Brain pericyte (primary cell): ENCODE data around the gene CWC27.

Source experiments
- DNase-seq: peaks from one replicate; pipeline ENCODE4 v3.0.0-alpha.2; 2012; ENCODE audit warnings: low read depth, low spot score

The CWC27 gene

DNA sequence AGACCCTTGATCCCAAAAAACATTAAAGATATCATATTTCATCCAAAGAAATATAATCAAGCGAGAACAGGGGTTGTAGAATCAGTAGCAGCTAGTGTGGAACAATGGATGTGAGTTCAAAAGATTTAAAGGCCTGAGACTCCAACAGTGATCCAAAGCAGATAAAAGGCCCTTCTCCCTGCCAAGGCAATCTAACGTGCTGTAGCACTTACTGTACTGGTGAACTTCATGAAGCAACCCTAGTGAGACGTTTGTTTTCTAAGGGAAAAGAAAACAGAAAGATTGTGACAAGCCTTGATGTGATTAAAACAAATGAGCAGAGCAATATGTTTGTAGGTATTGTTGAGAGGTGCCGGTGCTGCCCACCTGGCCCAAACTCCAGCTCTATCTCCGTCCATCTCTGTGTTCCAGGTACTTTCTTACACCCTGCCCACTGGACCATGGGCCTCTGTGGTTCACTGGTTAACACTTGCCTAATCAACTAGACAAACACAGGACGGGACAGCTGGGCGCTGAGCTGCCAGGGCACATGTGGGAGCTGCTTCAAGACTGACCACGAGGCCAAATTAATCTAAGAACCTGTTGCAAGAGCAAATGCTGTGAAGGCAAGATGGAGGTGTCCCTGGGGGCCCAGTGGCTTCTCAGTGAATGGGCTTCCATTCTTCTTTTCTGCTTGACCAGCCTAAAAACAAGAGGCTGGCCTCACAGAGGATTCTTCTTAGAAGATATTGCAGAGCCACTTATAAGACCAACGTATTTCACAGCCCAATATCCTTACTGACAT, 265.5 kb downstream of the CWC27 start:
- DNase-seq = no peak

DNA sequence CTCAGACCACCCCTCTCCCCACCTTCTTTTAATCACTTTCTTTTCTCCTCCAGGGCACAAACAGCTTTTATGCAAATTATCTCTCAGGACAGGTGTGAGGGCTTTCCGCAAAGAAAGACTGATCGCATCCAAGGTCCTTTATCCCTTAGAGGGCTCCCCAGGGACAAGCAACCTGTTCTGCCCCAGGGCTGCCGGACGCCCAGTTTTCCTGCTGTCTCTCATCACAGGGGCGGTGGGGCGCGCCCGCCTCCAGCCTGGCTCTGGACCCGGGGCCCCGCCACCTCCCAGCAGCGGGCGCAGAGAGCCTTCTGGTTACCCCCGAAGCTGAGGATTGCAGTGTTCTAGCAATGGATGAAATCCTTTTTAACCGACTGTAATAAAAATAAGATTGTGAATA, 266.1 kb downstream of the CWC27 start:
- no peak for DNase-seq

DNA sequence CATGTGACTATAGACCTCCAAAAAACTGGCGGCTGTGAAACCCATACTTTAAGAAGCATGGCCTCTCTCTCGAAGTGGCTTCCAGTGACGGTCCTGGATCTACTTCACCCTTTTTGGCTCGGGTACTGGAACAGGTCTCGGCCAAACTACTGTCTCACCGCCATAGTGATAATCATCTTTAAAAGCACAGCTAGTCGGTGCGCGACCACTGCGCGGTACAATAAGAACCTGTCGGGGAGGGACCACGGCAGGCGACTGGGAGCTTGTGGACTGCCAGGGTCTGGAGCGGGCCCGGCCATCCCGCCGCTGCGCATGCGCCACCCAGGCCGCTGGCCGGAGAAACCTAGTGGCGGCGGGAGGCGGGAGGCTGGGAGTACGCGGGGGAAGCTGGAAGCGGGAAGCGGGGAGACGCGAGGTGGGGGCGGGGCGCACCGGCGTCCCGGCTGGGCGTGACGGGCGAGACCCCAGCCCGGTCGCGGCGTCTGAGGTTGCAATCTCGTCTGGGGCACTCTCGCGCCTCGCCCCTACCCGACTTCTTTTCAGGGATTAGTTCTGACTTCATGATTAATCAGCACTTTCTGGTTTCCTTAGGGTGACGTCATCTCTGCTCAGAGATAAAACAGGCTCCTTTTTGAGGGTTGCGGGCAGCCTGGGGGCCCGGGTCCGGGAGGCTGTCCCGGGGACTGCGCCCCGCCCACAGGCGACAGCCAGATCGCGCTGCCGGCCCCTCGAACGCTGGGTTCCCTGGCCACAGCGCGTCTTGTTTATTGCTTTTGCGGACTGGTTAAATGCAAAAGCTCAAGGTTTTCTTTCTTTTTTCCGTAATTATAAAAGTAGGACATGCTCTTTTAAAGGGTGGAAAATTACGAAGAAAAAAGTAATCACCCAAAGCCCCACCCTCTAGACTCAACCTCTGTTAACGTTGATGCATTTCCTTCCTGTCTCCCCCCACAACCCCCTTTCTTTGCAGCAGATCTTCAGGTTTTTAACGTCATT, 266.8 kb downstream of the CWC27 start:
- peak; percentile 65 for DNase-seq

GRCh38 chr5:65037831-65038815, 269.4 kb downstream of the CWC27 start:
- DNase-seq = no peak

- no peak for DNase-seq
These were observed 272.8 kb downstream of the CWC27 start for GRCh38 chr5:65041296-65042158.

DNA sequence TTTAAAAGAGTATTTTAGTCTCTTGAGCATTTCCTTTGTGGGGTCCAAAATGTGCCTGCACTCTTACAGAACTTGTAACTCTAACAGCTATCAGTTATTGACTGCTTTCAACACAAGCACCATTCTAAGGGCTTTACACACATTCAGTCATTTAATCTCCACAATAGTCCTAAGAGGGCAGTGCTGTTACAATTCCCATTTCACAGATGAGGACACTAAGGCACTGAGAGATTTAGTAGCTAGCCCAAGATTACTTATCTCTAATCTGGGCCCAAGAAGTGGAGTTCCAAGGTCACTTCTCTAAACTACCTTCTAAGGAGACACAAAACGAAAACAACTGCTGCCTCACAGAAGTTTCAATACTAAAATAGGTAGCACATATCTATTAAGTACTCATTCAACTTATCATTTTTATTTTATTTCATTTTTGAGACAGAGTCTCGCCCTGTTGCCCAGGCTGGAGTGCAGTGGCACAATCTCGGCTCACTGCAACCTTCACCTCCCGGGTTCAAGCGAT, 275.2 kb downstream of the CWC27 start:
- DNase-seq = no peak

DNA sequence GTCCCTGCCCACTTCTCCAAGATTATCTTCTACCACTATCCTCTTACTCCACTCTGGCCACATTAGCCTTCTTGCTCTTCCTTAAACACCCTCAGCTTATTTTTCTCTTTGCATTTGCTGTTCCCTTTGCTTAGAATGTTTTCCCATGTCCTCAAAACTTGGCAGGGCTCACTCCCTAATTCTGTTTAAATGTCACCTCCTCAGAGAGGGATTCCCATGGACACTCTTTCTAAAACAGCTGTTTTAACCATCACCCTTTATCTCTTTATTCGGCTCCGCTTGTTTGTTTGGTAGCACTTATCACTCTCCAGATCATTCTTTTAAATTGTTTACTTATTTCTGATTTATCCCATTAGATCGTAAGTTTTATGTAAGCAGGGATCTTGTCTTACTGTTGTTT, 278.5 kb downstream of the CWC27 start:
- DNase-seq = no peak

GRCh38 chr5:65047948-65048690, 279.4 kb downstream of the CWC27 start:
- no peak for DNase-seq

DNA sequence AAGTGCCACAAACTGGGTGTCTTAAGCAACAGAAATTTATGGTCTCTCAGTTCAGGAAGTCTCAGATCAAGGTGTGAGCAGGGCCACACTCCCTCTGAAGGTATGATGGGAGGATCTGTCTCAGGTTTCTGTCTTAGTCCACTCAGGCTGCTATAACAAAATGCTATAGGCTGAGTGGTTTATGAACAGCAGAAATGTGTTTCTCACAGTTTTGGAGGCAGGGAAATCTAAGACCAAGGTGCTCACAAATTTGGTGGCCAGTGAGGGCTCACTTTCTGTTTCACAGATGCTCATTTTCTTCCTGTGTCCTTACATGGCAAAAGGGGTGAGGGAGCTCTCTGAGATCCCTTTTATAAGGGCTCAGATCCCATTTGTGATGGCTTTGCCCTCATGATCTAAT, 281.4 kb downstream of the CWC27 start:
- no peak for DNase-seq

DNA sequence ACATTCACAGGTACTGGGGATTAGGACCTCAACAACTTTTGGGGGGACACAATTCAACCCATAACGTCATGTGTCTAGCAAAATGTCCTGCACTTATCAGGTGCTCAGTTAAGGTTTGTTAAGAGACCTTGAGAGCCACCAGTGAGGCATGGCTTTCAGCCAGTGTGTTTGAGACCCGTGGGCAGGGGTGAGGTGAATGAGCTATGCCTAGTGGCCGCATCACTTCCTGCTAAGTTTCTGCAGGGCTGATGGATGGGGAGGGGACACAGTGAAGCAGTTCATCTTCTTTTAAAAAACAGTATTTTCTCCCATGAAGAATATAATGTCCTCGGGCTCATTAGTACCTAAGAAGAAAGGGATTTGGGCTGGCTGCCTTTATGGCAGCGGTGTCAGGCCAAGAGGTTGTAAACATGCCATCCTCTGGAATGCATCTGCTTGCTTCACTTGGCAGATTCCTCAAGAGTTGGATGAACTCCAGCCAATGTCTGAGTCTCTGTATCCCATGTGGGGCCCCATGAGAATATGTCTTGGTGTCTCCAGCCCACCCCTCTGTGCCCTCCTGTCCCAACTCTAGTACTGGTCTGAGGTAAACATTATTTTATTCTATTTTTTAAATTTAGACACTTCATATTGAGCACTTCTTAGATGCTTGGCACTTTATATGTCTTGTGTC, 282.2 kb downstream of the CWC27 start:
- no peak for DNase-seq

GRCh38 chr5:65055938-65056337, 287.2 kb downstream of the CWC27 start:
- no peak for DNase-seq

DNA sequence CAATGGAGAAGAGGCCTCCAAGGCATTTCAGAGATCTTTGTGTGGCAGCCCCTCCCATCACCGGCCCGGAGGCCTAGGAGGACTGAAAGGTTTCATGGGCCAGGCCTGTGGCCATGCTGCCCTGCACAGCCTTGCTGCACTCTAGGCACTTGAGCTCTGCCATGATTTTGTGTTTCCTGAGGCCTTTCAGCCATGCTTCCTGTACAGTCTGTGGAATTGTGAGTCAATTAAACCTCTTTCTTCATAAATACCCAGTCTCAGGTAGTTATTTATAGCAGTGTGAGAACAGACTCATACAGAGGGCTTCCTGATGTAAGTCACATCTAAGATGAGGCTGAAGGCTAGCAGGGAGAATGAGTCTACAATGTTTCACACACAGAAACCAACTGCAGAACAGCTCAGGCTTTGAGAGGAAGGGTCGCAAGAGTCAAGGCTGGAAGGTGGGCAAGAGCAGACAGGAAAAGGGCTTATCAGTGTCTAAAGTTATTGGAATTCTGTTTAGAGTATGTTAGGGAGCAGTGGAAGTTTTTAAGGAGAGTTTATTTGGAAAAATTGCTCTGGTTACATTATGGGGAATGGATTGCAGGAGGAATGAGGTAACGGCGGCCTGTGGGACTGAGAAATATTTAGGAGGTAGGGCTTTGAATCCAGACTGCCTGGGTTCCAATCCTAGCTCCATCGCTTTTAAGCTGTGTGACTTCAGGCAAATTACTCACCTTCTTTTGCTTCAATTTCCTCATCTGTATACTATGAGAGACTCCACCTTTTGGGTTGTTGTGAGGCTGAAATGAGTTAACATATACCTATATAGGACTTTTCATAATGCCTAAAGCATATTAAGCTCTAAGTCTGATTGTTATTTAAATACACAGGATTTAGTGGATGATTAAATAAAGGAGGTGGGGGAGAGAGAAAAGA, 291.2 kb downstream of the CWC27 start:
- no peak for DNase-seq

DNA sequence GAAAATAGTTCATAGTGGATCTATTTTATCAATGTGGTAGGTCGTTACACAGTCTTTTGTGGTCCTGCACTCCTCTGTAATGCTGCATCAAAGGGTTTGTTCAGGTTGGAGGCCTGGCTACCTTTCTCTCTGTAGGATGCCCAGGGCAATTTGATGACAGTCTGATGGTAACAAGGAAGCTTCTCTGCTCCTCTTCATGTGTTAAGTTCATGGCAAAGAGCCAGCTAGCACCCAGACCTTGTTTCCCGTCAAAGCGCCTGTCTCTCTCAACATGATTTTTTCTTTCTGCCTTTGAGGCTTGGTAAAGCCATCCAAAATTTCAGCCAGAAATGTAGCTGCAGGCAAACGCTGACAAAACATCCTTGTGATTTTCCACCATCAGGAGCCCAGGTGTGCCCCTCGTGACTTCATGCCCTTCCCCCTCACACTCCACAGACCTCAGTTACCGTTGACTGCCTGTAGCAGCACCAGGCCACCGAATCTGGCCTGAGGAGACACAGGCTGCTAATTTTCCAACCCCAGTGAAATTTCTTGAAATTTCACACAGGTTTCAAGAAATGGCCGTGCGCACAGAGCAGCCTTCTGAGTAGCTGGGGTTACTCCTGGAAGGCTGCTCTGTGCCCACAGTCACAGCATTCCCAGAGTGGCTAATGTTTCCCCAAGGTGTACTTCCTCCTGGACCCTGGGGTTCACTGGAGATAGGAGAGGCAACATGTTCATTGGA, 292.7 kb downstream of the CWC27 start:
- DNase-seq = no peak

DNA sequence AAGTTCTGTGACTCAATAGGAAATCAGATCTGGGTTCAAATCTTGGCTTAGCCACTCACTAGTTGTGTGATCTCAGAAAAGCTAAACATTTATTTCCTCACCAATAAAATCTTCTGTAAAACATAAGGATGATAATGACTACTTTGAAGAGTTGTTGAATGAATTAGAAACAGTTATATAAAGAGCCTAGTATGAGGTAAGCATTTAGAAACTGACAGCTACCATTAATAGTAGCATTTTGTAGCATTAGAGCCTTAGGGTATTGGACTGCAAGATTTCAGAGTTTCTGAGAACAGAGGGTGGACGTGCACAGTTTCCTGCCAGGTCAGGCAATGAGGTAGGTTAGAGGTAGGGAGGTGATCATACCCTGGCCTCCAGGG, 293.2 kb downstream of the CWC27 start:
- no peak for DNase-seq

- DNase-seq = peak; percentile 63
These were observed 293.8 kb downstream of the CWC27 start for GRCh38 chr5:65062469-65063083.

DNA sequence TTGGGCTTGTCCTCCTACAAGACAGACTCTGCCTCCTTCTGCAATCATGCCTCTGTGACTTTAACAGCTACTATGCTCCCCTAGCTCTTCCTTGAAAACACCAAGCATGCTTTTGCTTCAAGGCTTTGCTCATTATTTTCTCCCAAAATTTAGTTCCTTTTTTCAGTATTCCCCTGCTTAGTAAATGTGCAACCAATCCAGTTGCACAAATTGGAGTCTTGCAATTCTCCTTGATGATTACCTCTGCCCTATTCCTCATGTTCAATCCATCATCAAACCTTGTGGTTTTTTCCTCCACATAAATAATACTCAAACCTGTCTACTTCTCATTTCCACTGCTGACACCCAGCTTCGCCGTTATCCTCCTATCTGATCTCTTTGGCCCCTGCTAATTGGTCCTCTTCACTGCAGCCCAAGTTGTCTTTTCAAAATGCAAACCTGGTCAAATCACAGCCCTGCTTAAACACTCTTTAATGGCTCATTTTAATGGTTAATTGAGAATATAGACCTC, 296.3 kb downstream of the CWC27 start:
- no peak for DNase-seq
